HepG2 (cell line): ENCODE data around the gene COQ6. TPM values are rescaled to one million over a fixed set of nuclear protein-coding genes. Genes with fewer than 3 reads are reported as not detected.
A peak's percentile ranks its signal among the peaks of the same experiment; 100 is the strongest.

Source experiments
- BRF2 ChIP-seq: sonication (generic); formaldehyde crosslinking; IDR thresholded peaks from 2 replicates; pipeline ENCODE4 v1.8.1; 2022; ENCODE audit warnings: mild to moderate bottlenecking, missing genetic modification reagents
- CBFB ChIP-seq: sonication (generic); formaldehyde crosslinking; IDR thresholded peaks from 2 replicates; pipeline ENCODE4 v1.4.0; 2020; ENCODE audit warnings: missing genetic modification reagents
- CSRNP2 ChIP-seq: sonication (generic); formaldehyde crosslinking; conservative IDR thresholded peaks from 2 replicates; pipeline ENCODE4 v1.8.0; 2022; ENCODE audit warnings: low read depth, missing genetic modification reagents
- KDM3A ChIP-seq: IDR thresholded peaks from 2 replicates; pipeline ENCODE4 v1.6.1; 2018; ENCODE audit warnings: low read depth, missing compliant biosample characterization
- MBD4 ChIP-seq: IDR thresholded peaks from 2 replicates; pipeline ENCODE4 v1.6.1; 2012; ENCODE audit warnings: low read length, inconsistent platforms, borderline replicate concordance
- NFE2L2 ChIP-seq: fragments of 150-350 bp; IDR thresholded peaks from 2 replicates; pipeline ENCODE4 v1.6.1; 2014; ENCODE audit warnings: low read length
- PAXIP1 ChIP-seq: sonication (generic); formaldehyde crosslinking; conservative IDR thresholded peaks from 2 replicates; pipeline ENCODE4 v1.4.0; 2020; ENCODE audit warnings: mild to moderate bottlenecking, missing genetic modification reagents, moderate library complexity
- PHF20 ChIP-seq: sonication (generic); formaldehyde crosslinking; IDR thresholded peaks from 2 replicates; pipeline ENCODE4 v1.5.0; 2020; ENCODE audit warnings: mild to moderate bottlenecking, missing genetic modification reagents
- RELA ChIP-seq: sonication (generic); formaldehyde crosslinking; IDR thresholded peaks from 2 replicates; pipeline ENCODE4 v1.4.0; 2020; ENCODE audit warnings: missing genetic modification reagents
- SUZ12 ChIP-seq: fragments of 150-350 bp; IDR thresholded peaks from 2 replicates; pipeline ENCODE4 v1.6.1; 2014; ENCODE audit warnings: low read depth, low read length
- TAF1 ChIP-seq: sonication (generic); formaldehyde crosslinking; IDR thresholded peaks from 2 replicates; pipeline ENCODE4 v1.4.0; 2020; ENCODE audit warnings: missing genetic modification reagents
- TCF12 ChIP-seq, 2 experiments: fragments of 450-650 bp in 1 of 2; sonication (generic) in 1 of 2; formaldehyde crosslinking in 1 of 2; IDR thresholded peaks; 2 replicates each; pipeline versions ENCODE4 v1.6.1 to v1.8.0; 2017 to 2022; ENCODE audit warnings: antibody characterized with exemption in 1 of 2, mild to moderate bottlenecking in 1 of 2, missing genetic modification reagents in 1 of 2, moderate library complexity in 1 of 2
- ZFP1 ChIP-seq: IDR thresholded peaks from 2 replicates; pipeline ENCODE4 v1.6.1; 2016
- ZGPAT ChIP-seq: IDR thresholded peaks from 2 replicates; pipeline ENCODE4 v1.6.1; 2016; ENCODE audit warnings: mild to moderate bottlenecking
- ZMYM3 ChIP-seq: sonication (generic); formaldehyde crosslinking; IDR thresholded peaks from 2 replicates; pipeline ENCODE4 v1.5.1; 2020; ENCODE audit warnings: mild to moderate bottlenecking, missing genetic modification reagents
- ZNF136 ChIP-seq: sonication (generic); formaldehyde crosslinking; IDR thresholded peaks from 2 replicates; pipeline ENCODE4 v1.8.1; 2022; ENCODE audit warnings: low read depth, mild to moderate bottlenecking, moderate library complexity, missing genetic modification reagents
- ZNF143 ChIP-seq: sonication (generic); formaldehyde crosslinking; IDR thresholded peaks from 2 replicates; pipeline ENCODE4 v1.4.0; 2020; ENCODE audit warnings: missing genetic modification reagents
- ZNF326 ChIP-seq: sonication (generic); formaldehyde crosslinking; IDR thresholded peaks from 2 replicates; pipeline ENCODE4 v1.4.0; 2020; ENCODE audit warnings: missing genetic modification reagents, borderline replicate concordance
- ZNF556 ChIP-seq: sonication (generic); formaldehyde crosslinking; IDR thresholded peaks from 2 replicates; pipeline ENCODE4 v1.4.0; 2020; ENCODE audit warnings: mild to moderate bottlenecking, missing genetic modification reagents, borderline replicate concordance
- ZNF776 ChIP-seq: sonication (generic); formaldehyde crosslinking; IDR thresholded peaks from 2 replicates; pipeline ENCODE4 v1.4.0; 2020; ENCODE audit warnings: mild to moderate bottlenecking, missing genetic modification reagents
- polyA plus RNA-seq, 8 experiments: library from polyadenylated mRNA; depleted of rRNA in 3 of 8; stranded (reverse) in 7 of 8; unstranded in 1 of 8; fragments of >200 nt; fragmentation: Illumina TruSeq in 4 of 8; extraction: Trizol in 4 of 8; gene quantifications; 2 replicates each; pipeline versions ENCODE4 v1.2.1 to v1.2.3, GENCODE V29; 2011 to 2016; ENCODE audit warnings: low read depth in 4 of 8, missing spikeins in 1 of 8, mixed read lengths in 1 of 8; ENCODE audit not compliant: insufficient read depth in 1 of 8
- total RNA-seq, 5 experiments: library from RNA; depleted of rRNA; stranded (reverse); fragments of >200 nt; fragmentation: Illumina TruSeq; extraction: Trizol; gene quantifications; 2 replicates each; pipeline ENCODE4 v1.2.3, GENCODE V29; 2016; ENCODE audit warnings: low read depth in 1 of 5

COQ6 gene
- total and polyA plus RNA-seq, 2 of the 13 experiments (the other 11 are each of a cell fraction or from before 2014, with no cell fraction given) = 18.9 to 34.7 TPM

- no peak for TF ChIP-seq TCF12 (IDR thresholded peaks at IDR 0.05)
- TF ChIP-seq TCF12 (CRISPR knock-in tag; IDR thresholded peaks at IDR 0.05) = 0 out of 2 replicates have a peak, but pooled peaks have one; percentile 25
- 0 out of 2 replicates have a peak, but pooled peaks have one; percentile 77 for TF ChIP-seq CBFB (CRISPR knock-in tag)
- no peak for TF ChIP-seq ZMYM3
- peak; percentile 91 for TF ChIP-seq PHF20
- TF ChIP-seq ZNF143 (CRISPR knock-in tag) = no peak
- peak; percentile 84; the same call in 1 of the 2 replicates for TF ChIP-seq BRF2 (CRISPR knock-in tag)
- no peak for TF ChIP-seq ZNF326 (CRISPR knock-in tag)
- peak; percentile 69 for TF ChIP-seq PAXIP1 (CRISPR knock-in tag)
- TF ChIP-seq NFE2L2 = no peak
- no peak for TF ChIP-seq CSRNP2 (CRISPR knock-in tag)
- TF ChIP-seq SUZ12 = no peak
- peak; percentile 59; the same call in 1 of the 2 replicates for TF ChIP-seq ZNF556 (CRISPR knock-in tag)
- no peak for TF ChIP-seq MBD4
- no peak for TF ChIP-seq KDM3A (CRISPR knock-in tag)
- no peak for TF ChIP-seq RELA (CRISPR knock-in tag)
- TF ChIP-seq ZFP1 (CRISPR knock-in tag) = 0 out of 2 replicates have a peak, but pooled peaks have one; percentile 36
- TF ChIP-seq ZNF136 = peak; percentile 69; the same call in 1 of the 2 replicates
- peak; percentile 94 for TF ChIP-seq TAF1 (CRISPR knock-in tag)
- peak; percentile 70 for TF ChIP-seq ZGPAT (CRISPR knock-in tag)
- TF ChIP-seq ZNF776 (CRISPR knock-in tag) = peak; percentile 83; the same call in 1 of the 2 replicates
Observed at GRCh38 chr14:73949752-73950734, at the start of gene COQ6, which contains the start of gene FAM161B (continued).
